ENCODE results near the gene ACVR2B. TPM values are rescaled to one million over a fixed set of nuclear protein-coding genes. Genes with fewer than 3 reads are reported as not detected.

Gene ACVR2B
- total and polyA plus RNA-seq, 10 of the 15 experiments (the other 5 are each of a cell fraction or from before 2014, with no cell fraction given) = 0.27 to 2.9 (median 1.0) TPM

DNA sequence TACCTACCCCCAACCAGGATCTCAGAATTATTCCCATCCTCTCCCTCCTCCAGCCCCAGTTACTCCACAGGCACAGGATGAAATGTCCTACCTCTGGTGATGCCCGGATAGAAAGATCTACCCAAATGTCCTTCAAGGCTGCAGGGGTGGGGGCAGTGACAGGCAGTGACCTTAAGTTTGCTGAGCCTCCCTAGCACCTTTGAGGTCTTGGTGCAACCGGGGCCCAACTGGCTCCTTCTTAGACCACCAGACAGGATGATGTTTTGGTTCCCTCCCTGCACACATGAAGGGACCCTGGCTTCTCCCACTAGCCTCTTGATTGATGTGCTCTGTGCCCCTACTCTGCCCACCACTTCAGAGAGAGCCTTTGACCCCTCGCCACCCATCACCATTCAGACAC lies 78.8 kb downstream of the ACVR2B start:
- H4K20me1 ChIP-seq (ENCODE audit: control insufficient read depth, insufficient read depth) = no peaks in the 10 kb centered on the region
- DNase-seq (ENCODE audit: low read depth, low spot score) (no peak), ATAC-seq (no peak), FAIRE-seq (no peak)
- BruUV-seq (replicated peaks) = no TSS peak
- H3K9me3 ChIP-seq (replicated peaks; ENCODE audit: control insufficient read depth, insufficient read depth, low read length) = no peaks in the 10 kb centered on the region
- POLR2A ChIA-PET = interaction anchor here (0.6 kb wide), 1 partner anchor 115 kb away, joined by 3 read pairs; no protein-coding TSS in a partner anchor
- no peaks in the 10 kb centered on the region for H3K4me1 ChIP-seq (ENCODE audit: control insufficient read depth, insufficient read depth, low read length)
- no peak overlapping the region for H2AFZ ChIP-seq (ENCODE audit: control insufficient read depth, low read depth, low read length)
- H3K4me2 ChIP-seq (ENCODE audit: control insufficient read depth, insufficient read depth) = no peak overlapping the region
- H3K9ac ChIP-seq (ENCODE audit: control insufficient read depth, insufficient read depth, low read length) = no peak overlapping the region
- no peak overlapping the region for H3K27ac ChIP-seq (ENCODE audit: control insufficient read depth, insufficient read depth)
- H3K4me3 ChIP-seq = no peak overlapping the region
- 76% methylated on average over 3 of the region's 3 CpGs for WGBS (ENCODE audit: insufficient coverage, insufficient replicate concordance, low lambda C conversion rate, missing lambda C conversion rate)
- RAD21 ChIA-PET (ENCODE audit: unreplicated experiment) = no interaction called here
- peaks cover 0 to 4% of the 10 kb centered on the region in 2 experiments; a peak in 3 of 4 replicates for H3K36me3 ChIP-seq (ENCODE audit: control insufficient read depth in 2 of 2, insufficient read depth in 2 of 2, low read length in 1 of 2)
- intact Hi-C loops (cut with micrococcal nuclease; ENCODE audit: unreplicated experiment) (no loop called here), in situ Hi-C loops (cut with MboI) (no loop called here)
- H3K27me3 ChIP-seq (replicated peaks in 1 of 2; ENCODE audit: control insufficient read depth in 2 of 2, insufficient read depth in 2 of 2, low read length in 1 of 2) = no peaks in the 10 kb centered on the region
- CTCF ChIA-PET = interaction anchor here (0.5 to 2.9 kb wide), 3 partner anchors 11 to 397 kb away, joined by 3 to 12 read pairs (median 3); no protein-coding TSS in a partner anchor
- no peaks in the 10 kb centered on the region for H3K79me2 ChIP-seq (ENCODE audit: control insufficient read depth, insufficient read depth, low read length)
- SMC1A ChIA-PET (ENCODE audit: uncharacterized antibody, unreplicated experiment) = no interaction called here
- TF ChIP-seq, protein P1, sequence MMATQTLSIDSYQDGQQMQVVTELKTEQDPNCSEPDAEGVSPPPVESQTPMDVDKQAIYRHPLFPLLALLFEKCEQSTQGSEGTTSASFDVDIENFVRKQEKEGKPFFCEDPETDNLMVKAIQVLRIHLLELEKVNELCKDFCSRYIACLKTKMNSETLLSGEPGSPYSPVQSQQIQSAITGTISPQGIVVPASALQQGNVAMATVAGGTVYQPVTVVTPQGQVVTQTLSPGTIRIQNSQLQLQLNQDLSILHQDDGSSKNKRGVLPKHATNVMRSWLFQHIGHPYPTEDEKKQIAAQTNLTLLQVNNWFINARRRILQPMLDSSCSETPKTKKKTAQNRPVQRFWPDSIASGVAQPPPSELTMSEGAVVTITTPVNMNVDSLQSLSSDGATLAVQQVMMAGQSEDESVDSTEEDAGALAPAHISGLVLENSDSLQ (IDR thresholded peaks at IDR 0.05) = no peak
- TF ChIP-seq FOXK2 (IDR thresholded peaks at IDR 0.05) (no peak), JUNB (IDR thresholded peaks at IDR 0.05) (no peak), RFX5 (IDR thresholded peaks at IDR 0.05; ENCODE audit: low read depth, low read length) (no peak)
- TF ChIP-seq, protein P2, sequence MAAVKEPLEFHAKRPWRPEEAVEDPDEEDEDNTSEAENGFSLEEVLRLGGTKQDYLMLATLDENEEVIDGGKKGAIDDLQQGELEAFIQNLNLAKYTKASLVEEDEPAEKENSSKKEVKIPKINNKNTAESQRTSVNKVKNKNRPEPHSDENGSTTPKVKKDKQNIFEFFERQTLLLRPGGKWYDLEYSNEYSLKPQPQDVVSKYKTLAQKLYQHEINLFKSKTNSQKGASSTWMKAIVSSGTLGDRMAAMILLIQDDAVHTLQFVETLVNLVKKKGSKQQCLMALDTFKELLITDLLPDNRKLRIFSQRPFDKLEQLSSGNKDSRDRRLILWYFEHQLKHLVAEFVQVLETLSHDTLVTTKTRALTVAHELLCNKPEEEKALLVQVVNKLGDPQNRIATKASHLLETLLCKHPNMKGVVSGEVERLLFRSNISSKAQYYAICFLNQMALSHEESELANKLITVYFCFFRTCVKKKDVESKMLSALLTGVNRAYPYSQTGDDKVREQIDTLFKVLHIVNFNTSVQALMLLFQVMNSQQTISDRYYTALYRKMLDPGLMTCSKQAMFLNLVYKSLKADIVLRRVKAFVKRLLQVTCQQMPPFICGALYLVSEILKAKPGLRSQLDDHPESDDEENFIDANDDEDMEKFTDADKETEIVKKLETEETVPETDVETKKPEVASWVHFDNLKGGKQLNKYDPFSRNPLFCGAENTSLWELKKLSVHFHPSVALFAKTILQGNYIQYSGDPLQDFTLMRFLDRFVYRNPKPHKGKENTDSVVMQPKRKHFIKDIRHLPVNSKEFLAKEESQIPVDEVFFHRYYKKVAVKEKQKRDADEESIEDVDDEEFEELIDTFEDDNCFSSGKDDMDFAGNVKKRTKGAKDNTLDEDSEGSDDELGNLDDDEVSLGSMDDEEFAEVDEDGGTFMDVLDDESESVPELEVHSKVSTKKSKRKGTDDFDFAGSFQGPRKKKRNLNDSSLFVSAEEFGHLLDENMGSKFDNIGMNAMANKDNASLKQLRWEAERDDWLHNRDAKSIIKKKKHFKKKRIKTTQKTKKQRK (IDR thresholded peaks at IDR 0.05; ENCODE audit: low read depth, low read length) = no peak
- TF ChIP-seq, protein P3, sequence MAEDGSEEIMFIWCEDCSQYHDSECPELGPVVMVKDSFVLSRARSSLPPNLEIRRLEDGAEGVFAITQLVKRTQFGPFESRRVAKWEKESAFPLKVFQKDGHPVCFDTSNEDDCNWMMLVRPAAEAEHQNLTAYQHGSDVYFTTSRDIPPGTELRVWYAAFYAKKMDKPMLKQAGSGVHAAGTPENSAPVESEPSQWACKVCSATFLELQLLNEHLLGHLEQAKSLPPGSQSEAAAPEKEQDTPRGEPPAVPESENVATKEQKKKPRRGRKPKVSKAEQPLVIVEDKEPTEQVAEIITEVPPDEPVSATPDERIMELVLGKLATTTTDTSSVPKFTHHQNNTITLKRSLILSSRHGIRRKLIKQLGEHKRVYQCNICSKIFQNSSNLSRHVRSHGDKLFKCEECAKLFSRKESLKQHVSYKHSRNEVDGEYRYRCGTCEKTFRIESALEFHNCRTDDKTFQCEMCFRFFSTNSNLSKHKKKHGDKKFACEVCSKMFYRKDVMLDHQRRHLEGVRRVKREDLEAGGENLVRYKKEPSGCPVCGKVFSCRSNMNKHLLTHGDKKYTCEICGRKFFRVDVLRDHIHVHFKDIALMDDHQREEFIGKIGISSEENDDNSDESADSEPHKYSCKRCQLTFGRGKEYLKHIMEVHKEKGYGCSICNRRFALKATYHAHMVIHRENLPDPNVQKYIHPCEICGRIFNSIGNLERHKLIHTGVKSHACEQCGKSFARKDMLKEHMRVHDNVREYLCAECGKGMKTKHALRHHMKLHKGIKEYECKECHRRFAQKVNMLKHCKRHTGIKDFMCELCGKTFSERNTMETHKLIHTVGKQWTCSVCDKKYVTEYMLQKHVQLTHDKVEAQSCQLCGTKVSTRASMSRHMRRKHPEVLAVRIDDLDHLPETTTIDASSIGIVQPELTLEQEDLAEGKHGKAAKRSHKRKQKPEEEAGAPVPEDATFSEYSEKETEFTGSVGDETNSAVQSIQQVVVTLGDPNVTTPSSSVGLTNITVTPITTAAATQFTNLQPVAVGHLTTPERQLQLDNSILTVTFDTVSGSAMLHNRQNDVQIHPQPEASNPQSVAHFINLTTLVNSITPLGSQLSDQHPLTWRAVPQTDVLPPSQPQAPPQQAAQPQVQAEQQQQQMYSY (CRISPR knock-in tag; IDR thresholded peaks at IDR 0.05) = no peak
- TF ChIP-seq, protein P4, sequence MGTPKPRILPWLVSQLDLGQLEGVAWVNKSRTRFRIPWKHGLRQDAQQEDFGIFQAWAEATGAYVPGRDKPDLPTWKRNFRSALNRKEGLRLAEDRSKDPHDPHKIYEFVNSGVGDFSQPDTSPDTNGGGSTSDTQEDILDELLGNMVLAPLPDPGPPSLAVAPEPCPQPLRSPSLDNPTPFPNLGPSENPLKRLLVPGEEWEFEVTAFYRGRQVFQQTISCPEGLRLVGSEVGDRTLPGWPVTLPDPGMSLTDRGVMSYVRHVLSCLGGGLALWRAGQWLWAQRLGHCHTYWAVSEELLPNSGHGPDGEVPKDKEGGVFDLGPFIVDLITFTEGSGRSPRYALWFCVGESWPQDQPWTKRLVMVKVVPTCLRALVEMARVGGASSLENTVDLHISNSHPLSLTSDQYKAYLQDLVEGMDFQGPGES (IDR thresholded peaks at IDR 0.05) = no peak
- TF ChIP-seq, protein P5, sequence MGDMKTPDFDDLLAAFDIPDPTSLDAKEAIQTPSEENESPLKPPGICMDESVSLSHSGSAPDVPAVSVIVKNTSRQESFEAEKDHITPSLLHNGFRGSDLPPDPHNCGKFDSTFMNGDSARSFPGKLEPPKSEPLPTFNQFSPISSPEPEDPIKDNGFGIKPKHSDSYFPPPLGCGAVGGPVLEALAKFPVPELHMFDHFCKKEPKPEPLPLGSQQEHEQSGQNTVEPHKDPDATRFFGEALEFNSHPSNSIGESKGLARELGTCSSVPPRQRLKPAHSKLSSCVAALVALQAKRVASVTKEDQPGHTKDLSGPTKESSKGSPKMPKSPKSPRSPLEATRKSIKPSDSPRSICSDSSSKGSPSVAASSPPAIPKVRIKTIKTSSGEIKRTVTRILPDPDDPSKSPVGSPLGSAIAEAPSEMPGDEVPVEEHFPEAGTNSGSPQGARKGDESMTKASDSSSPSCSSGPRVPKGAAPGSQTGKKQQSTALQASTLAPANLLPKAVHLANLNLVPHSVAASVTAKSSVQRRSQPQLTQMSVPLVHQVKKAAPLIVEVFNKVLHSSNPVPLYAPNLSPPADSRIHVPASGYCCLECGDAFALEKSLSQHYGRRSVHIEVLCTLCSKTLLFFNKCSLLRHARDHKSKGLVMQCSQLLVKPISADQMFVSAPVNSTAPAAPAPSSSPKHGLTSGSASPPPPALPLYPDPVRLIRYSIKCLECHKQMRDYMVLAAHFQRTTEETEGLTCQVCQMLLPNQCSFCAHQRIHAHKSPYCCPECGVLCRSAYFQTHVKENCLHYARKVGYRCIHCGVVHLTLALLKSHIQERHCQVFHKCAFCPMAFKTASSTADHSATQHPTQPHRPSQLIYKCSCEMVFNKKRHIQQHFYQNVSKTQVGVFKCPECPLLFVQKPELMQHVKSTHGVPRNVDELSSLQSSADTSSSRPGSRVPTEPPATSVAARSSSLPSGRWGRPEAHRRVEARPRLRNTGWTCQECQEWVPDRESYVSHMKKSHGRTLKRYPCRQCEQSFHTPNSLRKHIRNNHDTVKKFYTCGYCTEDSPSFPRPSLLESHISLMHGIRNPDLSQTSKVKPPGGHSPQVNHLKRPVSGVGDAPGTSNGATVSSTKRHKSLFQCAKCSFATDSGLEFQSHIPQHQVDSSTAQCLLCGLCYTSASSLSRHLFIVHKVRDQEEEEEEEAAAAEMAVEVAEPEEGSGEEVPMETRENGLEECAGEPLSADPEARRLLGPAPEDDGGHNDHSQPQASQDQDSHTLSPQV (IDR thresholded peaks at IDR 0.05) = no peak
